Activated T-cell treated with anti-CD3 and anti-CD28 coated beads, Interleukin-2, amount 50 U/mL, for 72 hours (primary cell): Measurements from ENCODE around the gene NT5C2. TPM values are rescaled to one million over a fixed set of nuclear protein-coding genes. Genes with fewer than 3 reads are reported as not detected.
"Not testable (repeated sequence)": the region's sequence is repeated elsewhere in the genome, so short reads cannot be mapped to it uniquely, and the experiment has no call there.

Experiments used
- ATAC-seq, 2 donors: fragments of 150-1000 bp; cut with Tn5 transposase; replicated peaks in 1 of 2; 2 replicates each; pipeline ENCODE4 v1.10.0; 2021; ENCODE audit warnings: moderate library complexity in 2 of 2, mild to moderate bottlenecking in 1 of 2
- DNase-seq, 2 donors: peaks; one replicate each; pipeline ENCODE4 v3.0.0; 2021 to 2022; ENCODE audit warnings: mixed read lengths in 1 of 2
- H3K27ac Mint-ChIP-seq: one replicate; pipeline ENCODE4 v1.8.0; 2022; ENCODE audit warnings: mild to moderate bottlenecking, moderate library complexity, mixed read lengths
- H3K27me3 Mint-ChIP-seq: one replicate; pipeline ENCODE4 v1.8.0; 2022; ENCODE audit warnings: low read depth, mixed read lengths
- H3K36me3 Mint-ChIP-seq, 2 donors: one replicate each; pipeline ENCODE4 v1.8.0; 2022; ENCODE audit warnings: mixed read lengths in 2 of 2, mild to moderate bottlenecking in 1 of 2; ENCODE audit not compliant: insufficient read depth in 2 of 2
- H3K4me1 Mint-ChIP-seq: one replicate; pipeline ENCODE4 v1.8.0; 2022; ENCODE audit warnings: low read depth, mixed read lengths
- H3K4me3 Mint-ChIP-seq, 2 donors: one replicate each; pipeline ENCODE4 v1.8.0; 2022; ENCODE audit warnings: mild to moderate bottlenecking in 2 of 2, mixed read lengths in 2 of 2, moderate library complexity in 2 of 2
- H3K9me3 Mint-ChIP-seq, 2 donors: one replicate each; pipeline ENCODE4 v1.8.0; 2022; ENCODE audit warnings: mixed read lengths in 2 of 2
- total RNA-seq, 2 donors: library from RNA; stranded (reverse); gene quantifications; one replicate each; pipeline ENCODE4 v1.2.3, GENCODE V29; 2022

The NT5C2 gene
- total RNA-seq, 2 donors from 2014 or later, result 99.6 to 102 TPM

- H3K27ac Mint-ChIP-seq, result not testable (repeated sequence)
Measured at GRCh38 chr10:103174324-103174723, 18.7 kb downstream of the NT5C2 start.

GRCh38 chr10:103171278-103171677 lies 21.8 kb downstream of the NT5C2 start:
- no peak overlapping the region for H3K4me3 Mint-ChIP-seq
- DNase-seq, result no peak
- H3K36me3 Mint-ChIP-seq, result peaks cover 0 to 11% of the 10 kb centered on the region in 2 donors
- no peaks in the 10 kb centered on the region for H3K4me1 Mint-ChIP-seq
- no peaks in the 10 kb centered on the region for H3K27me3 Mint-ChIP-seq
- H3K27ac Mint-ChIP-seq, result no peak overlapping the region
- no peak for ATAC-seq
- no peaks in the 10 kb centered on the region for H3K9me3 Mint-ChIP-seq

More at GRCh38 chr10:103174324-103174723, 18.7 kb downstream of the NT5C2 start:
- H3K4me3 Mint-ChIP-seq, ATAC-seq, DNase-seq, H3K9me3 Mint-ChIP-seq, H3K27me3 Mint-ChIP-seq, H3K4me1 Mint-ChIP-seq: not testable (repeated sequence)
- peaks cover 0 to 11% of the 10 kb centered on the region in 2 donors for H3K36me3 Mint-ChIP-seq

- Mint-ChIP-seq H3K4me3 (no peak overlapping the region), H3K9me3 (no peaks in the 10 kb centered on the region), H3K27ac (no peak overlapping the region), H3K27me3 (no peaks in the 10 kb centered on the region), H3K36me3 (peaks cover 1 to 15% of the 10 kb centered on the region in 2 donors), H3K4me1 (no peaks in the 10 kb centered on the region)
- ATAC-seq (no peak), DNase-seq (no peak)
Measured at GRCh38 chr10:103168438-103168837, 24.6 kb downstream of the NT5C2 start.

- not testable (repeated sequence) for H3K4me3 Mint-ChIP-seq, H3K9me3 Mint-ChIP-seq, H3K4me1 Mint-ChIP-seq, ATAC-seq, DNase-seq, H3K27ac Mint-ChIP-seq, H3K27me3 Mint-ChIP-seq
- peaks cover 1 to 14% of the 10 kb centered on the region in 2 donors for H3K36me3 Mint-ChIP-seq
Measured at GRCh38 chr10:103167554-103167953, 25.5 kb downstream of the NT5C2 start.

GRCh38 chr10:103166523-103166922 lies 26.5 kb downstream of the NT5C2 start:
- Mint-ChIP-seq H3K4me3 (no peak overlapping the region), H3K9me3 (no peaks in the 10 kb centered on the region), H3K36me3 (peaks cover 3 to 15% of the 10 kb centered on the region in 2 donors), H3K4me1 (no peaks in the 10 kb centered on the region), H3K27me3 (no peaks in the 10 kb centered on the region), H3K27ac (no peak overlapping the region)
- DNase-seq, result no peak
- no peak for ATAC-seq

- H3K27me3 Mint-ChIP-seq, DNase-seq, H3K27ac Mint-ChIP-seq, ATAC-seq, H3K4me1 Mint-ChIP-seq, H3K4me3 Mint-ChIP-seq, H3K9me3 Mint-ChIP-seq: not testable (repeated sequence)
- peaks cover 3 to 22% of the 10 kb centered on the region in 2 donors for H3K36me3 Mint-ChIP-seq
Measured at GRCh38 chr10:103163766-103164403, 29.2 kb downstream of the NT5C2 start.

- Mint-ChIP-seq H3K9me3 (no peaks in the 10 kb centered on the region), H3K36me3 (peaks cover 2 to 18% of the 10 kb centered on the region in 2 donors), H3K27ac (peak overlapping the region; percentile 13), H3K4me3 (no peak overlapping the region), H3K27me3 (no peaks in the 10 kb centered on the region), H3K4me1 (no peaks in the 10 kb centered on the region)
- no peak for DNase-seq
- ATAC-seq, result no peak
Measured at GRCh38 chr10:103157246-103157645, 35.8 kb downstream of the NT5C2 start.

GRCh38 chr10:103155471-103156085 lies 37.5 kb downstream of the NT5C2 start:
- DNase-seq, result no peak
- no peak overlapping the region for H3K27ac Mint-ChIP-seq
- no peak for ATAC-seq
- H3K9me3 Mint-ChIP-seq, result no peaks in the 10 kb centered on the region
- no peaks in the 10 kb centered on the region for H3K27me3 Mint-ChIP-seq
- H3K4me1 Mint-ChIP-seq, result no peaks in the 10 kb centered on the region
- no peak overlapping the region for H3K4me3 Mint-ChIP-seq
- H3K36me3 Mint-ChIP-seq, result peaks cover 0 to 15% of the 10 kb centered on the region in 2 donors

GRCh38 chr10:103154521-103155299 lies 38.4 kb downstream of the NT5C2 start:
- Mint-ChIP-seq H3K27ac (no peak overlapping the region), H3K36me3 (peaks cover 0 to 14% of the 10 kb centered on the region in 2 donors), H3K4me1 (no peaks in the 10 kb centered on the region)

GRCh38 chr10:103153302-103154197 lies 39.5 kb downstream of the NT5C2 start:
- Mint-ChIP-seq H3K27me3 (no peaks in the 10 kb centered on the region), H3K9me3 (no peaks in the 10 kb centered on the region), H3K27ac (no peak overlapping the region), H3K36me3 (peaks cover 0 to 8% of the 10 kb centered on the region in 2 donors), H3K4me3 (no peak overlapping the region), H3K4me1 (no peaks in the 10 kb centered on the region)
- ATAC-seq (no peak), DNase-seq (no peak)

More at GRCh38 chr10:103154521-103155299, 38.4 kb downstream of the NT5C2 start:
- no peak overlapping the region for H3K4me3 Mint-ChIP-seq
- DNase-seq, result no peak
- H3K9me3 Mint-ChIP-seq, result no peaks in the 10 kb centered on the region
- H3K27me3 Mint-ChIP-seq, result no peaks in the 10 kb centered on the region
- no peak for ATAC-seq

GRCh38 chr10:103149991-103150622 lies 43.0 kb downstream of the NT5C2 start:
- peaks cover 0 to 2% of the 10 kb centered on the region in 2 donors for H3K36me3 Mint-ChIP-seq
- H3K27ac Mint-ChIP-seq, result no peak overlapping the region
- ATAC-seq (no peak), DNase-seq (no peak)
- H3K4me3 Mint-ChIP-seq, result no peak overlapping the region
- no peaks in the 10 kb centered on the region for H3K27me3 Mint-ChIP-seq
- peaks cover 7% of the 10 kb centered on the region for H3K4me1 Mint-ChIP-seq
- H3K9me3 Mint-ChIP-seq, result no peaks in the 10 kb centered on the region

GRCh38 chr10:103147645-103148044 lies 45.4 kb downstream of the NT5C2 start:
- Mint-ChIP-seq H3K27ac (no peak overlapping the region), H3K4me1 (peaks cover 7% of the 10 kb centered on the region), H3K4me3 (no peak overlapping the region), H3K9me3 (no peaks in the 10 kb centered on the region), H3K36me3 (peaks cover 0 to 2% of the 10 kb centered on the region in 2 donors), H3K27me3 (no peaks in the 10 kb centered on the region)
- ATAC-seq (no peak), DNase-seq (no peak)
